Stimulated activated CD8-positive, alpha-beta memory T cell treated with anti-CD3 and anti-CD28 coated beads, Interleukin-4, amount 100 ng/mL, for 48 hours (primary cell): ENCODE data around the gene SPAG9.
A peak's percentile ranks its signal among the peaks of the same experiment; 100 is the strongest.

Source experiments
- DNase-seq: peaks from one replicate; pipeline ENCODE4 v3.0.0-alpha.2; 2020

Gene SPAG9, protein sequence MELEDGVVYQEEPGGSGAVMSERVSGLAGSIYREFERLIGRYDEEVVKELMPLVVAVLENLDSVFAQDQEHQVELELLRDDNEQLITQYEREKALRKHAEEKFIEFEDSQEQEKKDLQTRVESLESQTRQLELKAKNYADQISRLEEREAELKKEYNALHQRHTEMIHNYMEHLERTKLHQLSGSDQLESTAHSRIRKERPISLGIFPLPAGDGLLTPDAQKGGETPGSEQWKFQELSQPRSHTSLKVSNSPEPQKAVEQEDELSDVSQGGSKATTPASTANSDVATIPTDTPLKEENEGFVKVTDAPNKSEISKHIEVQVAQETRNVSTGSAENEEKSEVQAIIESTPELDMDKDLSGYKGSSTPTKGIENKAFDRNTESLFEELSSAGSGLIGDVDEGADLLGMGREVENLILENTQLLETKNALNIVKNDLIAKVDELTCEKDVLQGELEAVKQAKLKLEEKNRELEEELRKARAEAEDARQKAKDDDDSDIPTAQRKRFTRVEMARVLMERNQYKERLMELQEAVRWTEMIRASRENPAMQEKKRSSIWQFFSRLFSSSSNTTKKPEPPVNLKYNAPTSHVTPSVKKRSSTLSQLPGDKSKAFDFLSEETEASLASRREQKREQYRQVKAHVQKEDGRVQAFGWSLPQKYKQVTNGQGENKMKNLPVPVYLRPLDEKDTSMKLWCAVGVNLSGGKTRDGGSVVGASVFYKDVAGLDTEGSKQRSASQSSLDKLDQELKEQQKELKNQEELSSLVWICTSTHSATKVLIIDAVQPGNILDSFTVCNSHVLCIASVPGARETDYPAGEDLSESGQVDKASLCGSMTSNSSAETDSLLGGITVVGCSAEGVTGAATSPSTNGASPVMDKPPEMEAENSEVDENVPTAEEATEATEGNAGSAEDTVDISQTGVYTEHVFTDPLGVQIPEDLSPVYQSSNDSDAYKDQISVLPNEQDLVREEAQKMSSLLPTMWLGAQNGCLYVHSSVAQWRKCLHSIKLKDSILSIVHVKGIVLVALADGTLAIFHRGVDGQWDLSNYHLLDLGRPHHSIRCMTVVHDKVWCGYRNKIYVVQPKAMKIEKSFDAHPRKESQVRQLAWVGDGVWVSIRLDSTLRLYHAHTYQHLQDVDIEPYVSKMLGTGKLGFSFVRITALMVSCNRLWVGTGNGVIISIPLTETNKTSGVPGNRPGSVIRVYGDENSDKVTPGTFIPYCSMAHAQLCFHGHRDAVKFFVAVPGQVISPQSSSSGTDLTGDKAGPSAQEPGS (N-terminal part only)

GRCh38 chr17:51120739-51121619 lies at the start of gene SPAG9:
Gene SPAG9 (minus strand): TSS chr17:51120868. CDS start chr17:51120656, 212 bp downstream.
- peak; percentile 93 for DNase-seq

DNA sequence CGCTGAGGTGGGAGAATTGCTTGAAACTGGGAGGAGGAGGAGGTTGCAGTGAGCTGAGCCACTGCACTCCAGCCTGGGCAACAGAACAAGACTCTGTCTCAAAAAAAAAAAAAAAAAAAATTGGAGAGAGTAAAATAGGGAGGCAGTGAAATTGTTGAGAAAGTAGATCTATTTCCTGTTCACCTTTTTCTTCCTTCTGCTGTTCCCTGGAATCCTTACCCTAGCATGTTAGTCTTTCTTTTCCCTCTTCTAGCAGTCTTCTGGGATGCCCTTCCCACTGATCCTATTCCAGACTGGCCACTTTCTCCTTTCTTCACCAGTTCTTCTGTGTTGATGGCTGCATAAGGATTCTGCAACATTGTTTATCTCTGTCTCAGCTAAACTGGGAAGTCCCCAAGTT lies 48.7 kb upstream of the SPAG9 start:
- DNase-seq = no peak

DNA sequence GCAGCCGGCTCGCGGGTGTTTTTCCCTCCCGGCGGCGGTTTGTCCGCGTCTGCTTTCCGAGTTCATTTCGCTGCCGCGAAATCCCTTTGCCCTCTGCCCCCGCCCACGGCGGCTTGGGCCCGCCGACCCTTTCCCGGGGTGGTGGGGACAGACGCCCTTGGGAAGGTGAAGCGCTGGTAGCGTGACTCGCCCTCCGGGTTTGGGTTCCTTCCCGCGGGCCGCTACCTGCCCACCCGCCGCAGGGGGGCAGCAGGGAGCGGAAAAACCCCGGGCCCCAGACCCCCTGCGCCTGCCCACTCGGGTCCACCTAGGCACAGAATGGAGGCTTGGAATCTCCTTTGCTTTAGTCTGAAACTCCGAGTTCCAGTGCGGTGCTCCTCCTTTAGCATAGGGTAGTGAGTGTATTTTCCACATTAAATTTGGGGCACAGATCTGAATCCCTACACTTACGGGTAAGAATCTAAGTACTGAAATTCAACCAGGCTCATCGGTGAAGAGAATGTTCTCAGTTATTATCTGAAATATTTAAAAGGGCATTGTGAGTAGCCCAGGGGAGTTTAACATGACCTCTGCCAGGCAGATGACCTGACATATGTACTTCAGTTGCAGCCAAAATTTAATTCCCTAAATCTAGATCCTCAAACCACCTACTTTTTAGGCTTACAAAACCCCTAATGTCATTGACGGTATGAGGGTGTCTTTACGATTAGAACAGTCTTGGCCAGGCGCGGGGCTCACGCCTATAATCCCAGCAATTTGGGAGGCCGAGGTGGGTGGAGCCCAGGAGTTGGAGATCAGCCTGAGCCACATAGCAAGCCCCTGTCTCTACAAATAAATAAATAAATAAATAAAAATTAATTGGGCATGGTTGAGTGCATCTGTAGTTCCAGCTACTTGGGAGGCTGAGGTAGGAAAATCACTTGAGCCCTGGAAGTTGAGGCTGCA lies 46.6 kb upstream of the SPAG9 start:
- peak; percentile 84 for DNase-seq

DNA sequence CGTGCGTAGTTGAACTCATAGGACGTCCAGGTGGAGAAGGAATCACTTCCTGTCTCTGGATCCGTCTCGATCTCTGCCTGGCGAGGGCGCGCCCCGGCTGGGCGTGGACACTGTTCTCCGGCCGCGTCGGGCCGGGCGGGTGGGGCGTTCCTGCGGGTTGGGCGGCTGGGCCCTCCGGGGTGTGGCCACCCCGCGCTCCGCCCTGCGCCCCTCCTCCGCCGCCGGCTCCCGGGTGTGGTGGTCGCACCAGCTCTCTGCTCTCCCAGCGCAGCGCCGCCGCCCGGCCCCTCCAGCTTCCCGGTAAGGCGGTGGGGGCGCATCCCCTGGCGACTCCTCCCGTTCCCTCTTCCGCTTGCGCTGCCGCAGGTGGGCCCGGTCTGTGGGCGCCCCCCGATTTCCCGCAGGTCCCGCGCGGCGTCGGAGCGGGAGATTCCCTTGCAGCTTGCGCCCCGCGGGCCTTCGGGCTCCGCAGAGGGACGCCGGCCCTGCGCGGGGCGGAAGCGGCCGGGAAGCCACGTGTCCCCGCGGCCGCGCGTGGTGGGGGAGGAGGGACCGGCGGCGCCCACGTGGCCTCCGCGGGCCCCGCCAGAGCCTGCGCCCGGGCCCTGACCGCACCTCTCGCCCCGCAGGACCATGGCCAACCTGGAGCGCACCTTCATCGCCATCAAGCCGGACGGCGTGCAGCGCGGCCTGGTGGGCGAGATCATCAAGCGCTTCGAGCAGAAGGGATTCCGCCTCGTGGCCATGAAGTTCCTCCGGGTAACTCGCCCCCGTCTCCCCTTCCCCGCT lies 45.7 kb upstream of the SPAG9 start, which contains the start of gene NME2:
Gene NME2, plus strand, starts transcription at position 214 of the 789 bp plus-strand sequence. Its CDS starts 420 bp downstream, at position 634.
- DNase-seq = peak; percentile 86

DNA sequence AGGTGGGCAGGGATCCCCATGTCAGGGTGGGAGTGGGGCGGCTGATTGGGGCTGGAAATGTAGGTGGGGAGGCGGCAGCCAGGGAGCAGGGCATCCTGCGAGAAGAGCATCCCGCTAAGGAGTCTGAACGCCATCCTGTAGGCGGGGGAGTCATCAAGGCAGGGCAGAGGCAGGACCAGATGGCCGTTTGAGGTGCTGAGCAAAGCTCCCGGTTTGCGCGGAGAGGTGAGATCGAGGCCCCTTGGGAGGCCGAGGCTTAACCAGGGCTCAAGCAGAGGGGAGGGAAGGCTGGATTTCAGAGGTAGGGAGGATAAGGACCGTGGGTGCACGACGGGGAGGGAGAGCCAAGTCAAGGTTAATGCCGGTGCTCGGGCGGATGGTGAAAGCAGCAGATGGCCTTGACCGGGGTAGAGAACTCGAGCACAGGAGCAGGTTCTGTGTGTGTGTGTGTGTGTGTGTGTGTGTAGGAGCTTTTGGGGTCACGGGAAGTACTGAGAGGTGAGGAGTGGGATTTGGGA lies 45.1 kb upstream of the SPAG9 start:
- DNase-seq = no peak

GRCh38 chr17:51164911-51165679 lies 44.4 kb upstream of the SPAG9 start:
- peak; percentile 22 for DNase-seq

DNA sequence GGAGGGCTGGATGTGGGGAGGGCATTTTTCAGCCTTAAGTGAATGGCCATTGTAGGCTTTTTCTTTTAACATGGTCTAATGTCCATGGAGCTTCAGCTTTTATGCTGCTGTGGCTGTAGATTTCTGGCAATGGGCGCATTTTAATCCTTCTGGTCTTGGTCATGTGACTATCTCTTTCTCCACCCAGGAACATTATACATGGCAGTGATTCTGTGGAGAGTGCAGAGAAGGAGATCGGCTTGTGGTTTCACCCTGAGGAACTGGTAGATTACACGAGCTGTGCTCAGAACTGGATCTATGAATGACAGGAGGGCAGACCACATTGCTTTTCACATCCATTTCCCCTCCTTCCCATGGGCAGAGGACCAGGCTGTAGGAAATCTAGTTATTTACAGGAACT lies 40.9 kb upstream of the SPAG9 start:
- DNase-seq = no peak

GRCh38 chr17:51159604-51160003 lies 38.9 kb upstream of the SPAG9 start:
- DNase-seq = no peak

- no peak for DNase-seq
Observed at GRCh38 chr17:51155416-51155815, 34.7 kb upstream of the SPAG9 start.

- no peak for DNase-seq
Observed at GRCh38 chr17:51154176-51154575, 33.5 kb upstream of the SPAG9 start.

DNA sequence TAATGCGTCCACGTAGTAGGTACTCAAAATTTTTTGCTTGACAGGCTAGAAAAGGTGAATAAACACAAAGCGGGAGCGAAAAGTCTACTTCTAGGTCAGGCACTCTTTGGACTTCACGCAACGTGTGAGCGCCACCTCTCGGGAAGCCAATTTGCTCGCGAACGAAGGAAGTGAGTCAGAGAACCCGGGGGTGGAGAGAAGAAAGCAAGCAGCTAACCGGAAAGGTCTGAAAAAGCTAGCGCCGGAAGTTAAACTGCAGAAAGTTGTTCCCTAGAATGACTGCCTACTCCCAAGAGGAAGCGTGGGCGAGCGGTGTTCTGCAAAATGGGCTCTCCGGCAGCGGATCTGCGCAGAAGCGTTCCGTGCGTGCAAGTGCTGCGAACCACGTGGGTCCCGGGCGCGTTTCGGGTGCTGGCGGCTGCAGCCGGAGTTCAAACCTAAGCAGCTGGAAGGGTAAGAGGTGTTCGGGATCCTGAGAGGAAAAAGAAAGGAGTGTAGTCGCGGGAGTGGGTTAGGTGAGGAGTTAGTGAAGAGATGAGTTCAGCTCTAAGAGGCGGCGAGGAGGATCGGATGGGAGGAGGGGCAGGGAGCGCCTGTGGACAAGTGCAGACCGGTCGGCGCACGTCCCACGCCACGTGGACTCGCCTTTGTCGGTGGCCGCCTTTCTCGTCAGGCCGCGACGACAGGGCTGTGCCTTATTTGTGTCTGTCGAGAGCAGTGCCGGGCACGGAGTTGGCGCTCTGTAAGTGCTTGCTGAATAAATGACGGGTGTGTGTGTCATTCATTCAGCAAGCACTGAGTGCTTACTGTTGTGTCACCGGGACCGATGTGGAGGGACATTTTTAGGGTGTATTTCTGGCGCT lies 32.8 kb upstream of the SPAG9 start, which contains the start of gene NME1:
Gene NME1, plus strand, starts transcription at position 350 of the 863 bp plus-strand sequence. CDS start 2,096 bp downstream, outside the sequence.
- DNase-seq = peak; percentile 99

- no peak for DNase-seq
Observed at GRCh38 chr17:51152766-51153209, 32.1 kb upstream of the SPAG9 start.

DNA sequence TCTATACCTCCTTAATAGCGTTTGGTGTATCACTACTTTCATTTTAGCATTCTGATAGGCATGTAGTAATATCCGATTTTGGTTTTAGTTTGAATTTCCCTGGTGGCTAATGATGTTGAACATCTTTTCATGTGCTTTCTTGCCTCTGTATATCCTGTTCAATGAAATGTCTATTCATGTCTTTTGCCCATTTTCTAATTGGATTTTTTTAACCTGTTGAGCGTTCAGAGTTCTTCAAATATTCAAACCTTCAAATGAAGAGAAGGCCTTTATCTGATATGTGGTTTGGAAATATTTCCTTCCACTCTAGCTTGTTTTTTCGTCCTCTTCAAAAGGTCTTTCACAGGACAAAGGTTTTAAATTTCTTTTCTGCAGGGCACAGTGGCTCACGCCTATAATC lies 30.3 kb upstream of the SPAG9 start:
- DNase-seq = no peak

- no peak for DNase-seq
Observed at GRCh38 chr17:51149163-51149562, 28.5 kb upstream of the SPAG9 start.

GRCh38 chr17:51147650-51148049 lies 27.0 kb upstream of the SPAG9 start:
- DNase-seq = no peak

GRCh38 chr17:51144266-51145022 lies 23.8 kb upstream of the SPAG9 start:
- no peak for DNase-seq

GRCh38 chr17:51142597-51142996 lies 21.9 kb upstream of the SPAG9 start:
- DNase-seq = no peak
